Fibroblast of the aortic adventitia (primary cell): Measurements from ENCODE around the gene ZNF547. TPM values are rescaled to one million over a fixed set of nuclear protein-coding genes. Genes with fewer than 3 reads are reported as not detected.
"Not testable (repeated sequence)": the region's sequence is repeated elsewhere in the genome, so short reads cannot be mapped to it uniquely, and the experiment has no call there.

Experiments used
- DNase-seq: peaks from one replicate; pipeline ENCODE4 v3.0.0-alpha.2; 2010; ENCODE audit warnings: low read depth
- H3K4me3 ChIP-seq: 2 replicates; pipeline ENCODE4 v1.5.1; 2011; ENCODE audit warnings: low read depth, mild to moderate bottlenecking, control low read depth, low read length, moderate library complexity
- total RNA-seq: library from RNA; depleted of rRNA; stranded (reverse); fragments of >200 nt; gene quantifications from 2 replicates; pipeline ENCODE4 v1.2.3, GENCODE V29; 2012; ENCODE audit warnings: low replicate concordance
- TF ChIP-seq, protein P1 (sequence below): IDR thresholded peaks from 2 replicates; pipeline ENCODE4 v1.5.1; 2011; ENCODE audit warnings: mild to moderate bottlenecking, low read length, control low read depth, inconsistent platforms; ENCODE audit not compliant: insufficient read depth

ZNF547 gene
- total RNA-seq, 1 donor = 4.1 TPM

DNA sequence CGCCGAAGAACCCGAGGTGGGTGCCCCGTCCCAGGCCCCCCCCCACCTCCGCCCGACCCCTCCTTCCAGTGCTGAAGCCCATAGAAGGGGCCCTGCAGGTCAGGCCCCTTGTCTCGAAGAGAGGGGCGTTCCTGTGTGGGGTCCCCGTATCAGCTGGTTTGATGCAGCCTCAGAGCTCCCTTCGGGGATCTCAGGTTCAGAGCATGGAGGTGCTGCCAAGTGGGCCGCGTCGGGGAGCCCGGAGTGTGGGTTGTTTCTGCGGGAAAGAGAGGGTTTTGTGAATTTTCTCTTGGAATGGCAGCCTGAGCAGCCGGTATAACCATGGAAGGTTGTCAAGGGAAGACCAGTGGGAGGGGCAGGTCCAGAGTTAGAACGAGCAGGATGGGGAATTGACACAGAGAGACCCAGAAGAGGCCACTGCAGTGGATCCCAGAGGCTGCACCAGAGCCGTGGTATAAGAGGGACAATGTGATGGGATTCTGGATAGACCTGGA, 384 bp downstream of the ZNF547 start:
- TF ChIP-seq, protein P1, sequence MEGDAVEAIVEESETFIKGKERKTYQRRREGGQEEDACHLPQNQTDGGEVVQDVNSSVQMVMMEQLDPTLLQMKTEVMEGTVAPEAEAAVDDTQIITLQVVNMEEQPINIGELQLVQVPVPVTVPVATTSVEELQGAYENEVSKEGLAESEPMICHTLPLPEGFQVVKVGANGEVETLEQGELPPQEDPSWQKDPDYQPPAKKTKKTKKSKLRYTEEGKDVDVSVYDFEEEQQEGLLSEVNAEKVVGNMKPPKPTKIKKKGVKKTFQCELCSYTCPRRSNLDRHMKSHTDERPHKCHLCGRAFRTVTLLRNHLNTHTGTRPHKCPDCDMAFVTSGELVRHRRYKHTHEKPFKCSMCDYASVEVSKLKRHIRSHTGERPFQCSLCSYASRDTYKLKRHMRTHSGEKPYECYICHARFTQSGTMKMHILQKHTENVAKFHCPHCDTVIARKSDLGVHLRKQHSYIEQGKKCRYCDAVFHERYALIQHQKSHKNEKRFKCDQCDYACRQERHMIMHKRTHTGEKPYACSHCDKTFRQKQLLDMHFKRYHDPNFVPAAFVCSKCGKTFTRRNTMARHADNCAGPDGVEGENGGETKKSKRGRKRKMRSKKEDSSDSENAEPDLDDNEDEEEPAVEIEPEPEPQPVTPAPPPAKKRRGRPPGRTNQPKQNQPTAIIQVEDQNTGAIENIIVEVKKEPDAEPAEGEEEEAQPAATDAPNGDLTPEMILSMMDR = no peak
- no peak for DNase-seq
- H3K4me3 ChIP-seq = peak overlapping the region; percentile 90

DNA sequence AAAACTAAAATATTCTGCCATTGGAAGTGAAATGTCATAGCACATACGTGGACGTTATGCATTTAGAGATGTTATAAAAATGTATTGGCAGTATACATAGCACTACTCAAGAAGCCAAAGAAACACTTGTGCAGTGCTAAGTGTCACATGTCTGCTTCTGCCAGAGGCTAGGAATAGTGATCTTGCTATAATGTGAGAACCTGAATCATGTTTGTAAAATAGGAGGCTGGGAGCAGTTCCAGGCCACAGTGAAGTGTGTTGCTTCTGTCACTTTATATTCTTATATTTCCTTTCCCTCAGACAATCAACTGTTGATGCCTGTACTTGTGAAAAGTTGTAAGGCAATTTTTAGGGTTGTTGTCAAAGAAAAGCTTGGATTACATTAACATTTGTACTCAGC, 3.4 kb downstream of the ZNF547 start:
- DNase-seq = no peak
- TF ChIP-seq, protein P1 = no peak
- no peak overlapping the region for H3K4me3 ChIP-seq

DNA sequence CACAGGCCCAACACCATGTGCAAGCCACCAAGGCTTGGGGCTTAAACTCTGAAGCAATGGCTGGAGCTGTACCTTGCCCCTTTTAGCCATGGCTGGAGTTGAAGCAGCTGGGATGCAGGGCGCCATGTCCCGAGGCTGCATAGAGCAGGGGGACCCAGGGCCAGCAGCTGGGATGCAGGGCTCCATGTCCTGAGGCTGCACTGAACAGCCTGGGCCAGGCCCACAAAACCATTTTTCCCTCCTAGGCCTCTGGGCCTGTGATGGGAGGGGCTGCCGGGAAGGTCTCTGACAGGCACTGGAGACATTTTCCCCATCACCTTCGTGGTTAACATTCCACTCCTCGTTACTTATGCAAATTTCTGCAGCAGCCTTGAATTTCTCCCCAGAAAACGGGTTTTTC, 10.8 kb downstream of the ZNF547 start:
- TF ChIP-seq, protein P1 = no peak
- DNase-seq = no peak
- no peak overlapping the region for H3K4me3 ChIP-seq

DNA sequence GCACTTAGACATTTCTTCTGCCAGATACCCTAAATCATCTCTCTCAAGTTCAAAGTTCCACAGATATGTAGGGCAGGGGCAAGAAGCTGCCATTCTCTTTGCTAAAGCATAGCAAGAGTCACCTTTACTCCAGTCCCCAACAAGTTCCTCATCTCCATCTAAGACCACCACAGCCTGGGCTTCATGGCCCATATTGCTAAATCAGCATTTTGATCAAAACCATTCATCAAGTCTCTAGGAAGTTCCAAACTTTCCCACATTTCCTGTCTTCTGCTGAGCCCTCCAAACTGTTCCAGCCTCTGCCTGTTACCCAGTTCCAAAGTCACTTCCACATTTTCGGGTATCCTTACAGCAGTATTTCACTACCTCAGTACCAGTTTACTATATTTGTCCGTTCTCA, 11.3 kb downstream of the ZNF547 start:
- DNase-seq, H3K4me3 ChIP-seq: not testable (repeated sequence)

DNA sequence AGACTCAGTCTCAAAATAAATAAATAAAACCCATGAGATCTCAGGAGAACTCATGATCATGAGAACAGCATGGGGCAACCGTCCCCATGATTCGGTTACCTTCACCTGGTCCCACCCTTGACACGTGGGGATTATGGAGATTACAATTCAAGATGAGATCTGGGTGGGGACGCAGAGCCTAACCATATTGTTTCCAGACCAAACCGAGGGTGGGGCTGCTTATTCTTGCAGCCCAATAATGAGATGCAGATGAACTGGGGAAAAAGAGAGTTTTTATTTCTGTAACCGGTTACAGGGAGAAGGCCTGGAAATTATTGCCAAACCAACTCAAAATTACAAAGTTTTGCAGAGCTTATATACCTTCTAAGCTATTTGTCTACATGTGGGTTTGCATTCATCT, 12.8 kb downstream of the ZNF547 start:
- no peak overlapping the region for H3K4me3 ChIP-seq
- TF ChIP-seq, protein P1 = no peak
- no peak for DNase-seq

DNA sequence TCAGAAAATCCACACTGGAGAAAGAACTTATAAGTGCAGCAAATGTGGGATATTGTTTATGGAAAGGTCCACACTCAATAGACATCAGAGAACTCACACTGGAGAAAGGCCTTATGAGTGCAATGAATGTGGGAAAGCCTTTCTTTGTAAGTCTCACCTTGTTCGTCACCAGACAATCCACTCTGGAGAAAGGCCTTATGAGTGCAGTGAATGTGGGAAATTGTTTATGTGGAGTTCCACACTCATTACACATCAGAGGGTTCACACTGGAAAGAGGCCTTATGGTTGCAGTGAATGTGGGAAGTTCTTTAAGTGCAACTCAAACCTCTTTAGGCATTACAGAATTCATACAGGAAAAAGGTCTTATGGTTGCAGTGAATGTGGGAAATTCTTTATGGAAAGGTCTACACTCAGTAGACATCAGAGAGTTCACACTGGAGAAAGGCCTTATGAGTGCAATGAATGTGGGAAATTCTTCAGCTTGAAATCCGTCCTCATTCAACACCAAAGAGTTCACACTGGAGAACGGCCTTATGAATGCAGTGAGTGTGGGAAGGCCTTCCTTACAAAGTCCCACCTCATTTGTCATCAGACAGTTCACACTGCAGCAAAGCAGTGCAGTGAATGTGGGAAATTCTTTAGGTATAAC, 14.3 kb downstream of the ZNF547 start:
- TF ChIP-seq, protein P1 = no peak
- H3K4me3 ChIP-seq = no peak overlapping the region
- DNase-seq = no peak

DNA sequence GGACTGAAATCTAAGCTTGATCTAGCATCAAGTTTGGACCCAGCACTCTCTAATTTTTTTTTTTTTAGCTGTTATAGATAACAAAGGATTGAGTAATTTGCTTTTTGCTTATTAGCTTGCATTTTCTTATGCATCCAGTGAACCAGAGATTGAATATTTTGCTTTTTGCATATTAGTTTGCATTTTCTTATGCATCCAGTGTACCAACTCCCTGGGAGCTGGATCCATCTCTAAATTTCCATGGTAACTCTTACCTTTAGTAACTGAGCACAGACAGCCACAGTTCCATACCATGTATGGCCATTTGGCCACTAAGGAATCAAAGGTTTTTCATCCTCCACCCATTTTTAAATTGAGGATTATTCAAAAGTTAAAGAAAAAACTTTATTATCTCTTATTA, 17.6 kb downstream of the ZNF547 start:
- TF ChIP-seq, protein P1 = no peak
- DNase-seq = no peak
- H3K4me3 ChIP-seq = no peak overlapping the region
